SU-DHL-6 (cell line): ENCODE data around the gene CST3.
"Not testable (repeated sequence)": the region's sequence is repeated elsewhere in the genome, so short reads cannot be mapped to it uniquely, and the experiment has no call there.

Source experiments
- H2AFZ ChIP-seq: fragments of 200-600 bp; sonication (generic); 2 replicates; pipeline ENCODE4 v1.6.1; 2014; ENCODE audit warnings: low read depth, mild to moderate bottlenecking, moderate library complexity, mixed read lengths, antibody characterized with exemption, low read length; ENCODE audit not compliant: severe bottlenecking
- H3F3A ChIP-seq: fragments of 200-600 bp; shearing (Covaris generic); 2 replicates; pipeline ENCODE4 v1.6.0; 2016; ENCODE audit warnings: antibody characterized with exemption, mild to moderate bottlenecking; ENCODE audit not compliant: insufficient read depth
- H3K27ac ChIP-seq: fragments of 200-600 bp; sonication (generic); 2 replicates; pipeline ENCODE4 v1.5.1; 2016; ENCODE audit warnings: low read depth, mild to moderate bottlenecking, low read length, moderate library complexity, mixed read lengths
- H3K27me3 ChIP-seq: fragments of 200-600 bp; sonication (generic), shearing (Covaris generic); 2 replicates; pipeline ENCODE4 v1.6.0; 2014; ENCODE audit warnings: mild to moderate bottlenecking, low read length
- H3K36me3 ChIP-seq: fragments of 200-600 bp; sonication (generic); 2 replicates; pipeline ENCODE4 v1.6.1; 2014; ENCODE audit warnings: mild to moderate bottlenecking, low read length, mixed read lengths
- H3K4me2 ChIP-seq: fragments of 300-600, 200-600 bp; shearing (Covaris generic), sonication (generic); 2 replicates; pipeline ENCODE4 v1.6.0; 2014; ENCODE audit warnings: low read length, low read depth, mild to moderate bottlenecking; ENCODE audit not compliant: poor library complexity, severe bottlenecking
- H3K4me3 ChIP-seq: fragments of 200-600 bp; sonication (generic); 2 replicates; pipeline ENCODE4 v1.5.1; 2014; ENCODE audit warnings: antibody characterized with exemption, low read length, mild to moderate bottlenecking, mixed read lengths; ENCODE audit not compliant: insufficient read depth, poor library complexity, severe bottlenecking
- H3K79me2 ChIP-seq: fragments of 200-600 bp; sonication (generic); 2 replicates; pipeline ENCODE4 v1.6.1; 2014; ENCODE audit warnings: mild to moderate bottlenecking, low read length, moderate library complexity; ENCODE audit not compliant: insufficient read depth
- H3K9ac ChIP-seq: fragments of 200-600 bp; sonication (generic); 2 replicates; pipeline ENCODE4 v1.7.0; 2014; ENCODE audit warnings: mild to moderate bottlenecking, low read length
- H3K9me2 ChIP-seq: fragments of 200-600 bp; sonication (generic); replicated peaks from 2 replicates; pipeline ENCODE4 v1.6.1; 2014; ENCODE audit warnings: low read length; ENCODE audit not compliant: insufficient read depth
- H3K9me3 ChIP-seq: fragments of 200-600 bp; sonication (generic); 2 replicates; pipeline ENCODE4 v1.6.1; 2014; ENCODE audit warnings: low read length, mixed read lengths; ENCODE audit not compliant: insufficient read depth
- H4K20me1 ChIP-seq: fragments of 200-600 bp; sonication (generic); 2 replicates; pipeline ENCODE4 v1.6.1; 2014; ENCODE audit warnings: low read depth, mild to moderate bottlenecking, antibody characterized with exemption, low read length, moderate library complexity, mixed read lengths
- CTCF ChIP-seq: fragments of 200-600 bp; sonication (generic); IDR thresholded peaks from one replicate; pipeline ENCODE4 v1.5.1; 2017; ENCODE audit warnings: antibody characterized with exemption, mild to moderate bottlenecking, low read length, moderate library complexity; ENCODE audit not compliant: insufficient read depth, poor library complexity, severe bottlenecking
- EZH2phosphoT487 ChIP-seq: fragments of 200-600 bp; sonication (generic), shearing (Covaris generic); conservative IDR thresholded peaks from 2 replicates; pipeline ENCODE4 v1.6.1; 2018; ENCODE audit warnings: mild to moderate bottlenecking, antibody characterized with exemption, low read length, moderate library complexity, mixed read lengths

Gene CST3

GRCh38 chr20:23662276-23662870 lies 24.6 kb upstream of the CST3 start:
- no peak overlapping the region for H3K4me2 ChIP-seq
- H3F3A ChIP-seq: no peaks in the 10 kb centered on the region
- no peaks in the 10 kb centered on the region for H3K79me2 ChIP-seq
- no peak overlapping the region for H2AFZ ChIP-seq
- H3K36me3 ChIP-seq: no peaks in the 10 kb centered on the region
- no peak overlapping the region for H3K27ac ChIP-seq
- no peak for TF ChIP-seq EZH2phosphoT487
- TF ChIP-seq CTCF: no peak
- no peaks in the 10 kb centered on the region for H3K9me3 ChIP-seq
- H3K9me2 ChIP-seq: no peaks in the 10 kb centered on the region
- H3K4me3 ChIP-seq: no peak overlapping the region
- H3K9ac ChIP-seq: no peak overlapping the region
- H3K27me3 ChIP-seq: no peaks in the 10 kb centered on the region
- H4K20me1 ChIP-seq: no peaks in the 10 kb centered on the region

GRCh38 chr20:23661002-23661429 lies 23.3 kb upstream of the CST3 start:
- Histone ChIP-seq H3K4me3 (no peak overlapping the region), H3K9me2 (no peaks in the 10 kb centered on the region), H4K20me1 (no peaks in the 10 kb centered on the region), H3K36me3 (no peaks in the 10 kb centered on the region), H3K4me2 (no peak overlapping the region), H3K79me2 (no peaks in the 10 kb centered on the region), H3K27me3 (no peaks in the 10 kb centered on the region), H3K9ac (no peak overlapping the region), H3F3A (no peaks in the 10 kb centered on the region), H3K27ac (no peak overlapping the region), H2AFZ (no peak overlapping the region), H3K9me3 (no peaks in the 10 kb centered on the region)
- TF ChIP-seq CTCF (no peak), EZH2phosphoT487 (no peak)

- H4K20me1 ChIP-seq: no peaks in the 10 kb centered on the region
- H3K9ac ChIP-seq: no peak overlapping the region
- H3K9me3 ChIP-seq: no peaks in the 10 kb centered on the region
- no peak overlapping the region for H2AFZ ChIP-seq
- H3K27me3 ChIP-seq: no peaks in the 10 kb centered on the region
- no peaks in the 10 kb centered on the region for H3K36me3 ChIP-seq
- H3K9me2 ChIP-seq: no peaks in the 10 kb centered on the region
- TF ChIP-seq CTCF: no peak
- TF ChIP-seq EZH2phosphoT487: no peak
- no peak overlapping the region for H3K4me3 ChIP-seq
- H3K4me2 ChIP-seq: no peak overlapping the region
- no peaks in the 10 kb centered on the region for H3F3A ChIP-seq
- H3K79me2 ChIP-seq: no peaks in the 10 kb centered on the region
- no peak overlapping the region for H3K27ac ChIP-seq
Observed at GRCh38 chr20:23659989-23660837, 22.5 kb upstream of the CST3 start.

- not testable (repeated sequence) for H3K36me3 ChIP-seq, H3F3A ChIP-seq, H3K4me3 ChIP-seq, H3K27ac ChIP-seq, H3K9ac ChIP-seq, H2AFZ ChIP-seq, H3K4me2 ChIP-seq, H3K79me2 ChIP-seq, H3K9me2 ChIP-seq, H3K9me3 ChIP-seq, H3K27me3 ChIP-seq, H4K20me1 ChIP-seq
Observed at GRCh38 chr20:23659610-23659988, 21.8 kb upstream of the CST3 start.
